Subcutaneous abdominal adipose tissue (tissue), 5 donors: Measurements from ENCODE around the gene IL17C.

Experiments
- H3K27ac ChIP-seq: one replicate; pipeline ENCODE4 v1.7.0; 2013; ENCODE audit warnings: low read depth, mild to moderate bottlenecking, inconsistent platforms, low read length, moderate library complexity
- H3K27me3 ChIP-seq, 5 donors: one replicate each; pipeline ENCODE4 v1.7.0; 2013; ENCODE audit warnings: low read length in 5 of 5, inconsistent platforms in 1 of 5; ENCODE audit not compliant: control insufficient read depth in 5 of 5, insufficient read depth in 4 of 5
- H3K36me3 ChIP-seq, 5 donors: one replicate each; pipeline ENCODE4 v1.7.0; 2013; ENCODE audit warnings: low read length in 5 of 5; ENCODE audit not compliant: control insufficient read depth in 5 of 5, insufficient read depth in 5 of 5
- H3K4me1 ChIP-seq, 5 donors: one replicate each; pipeline ENCODE4 v1.7.0; 2013; ENCODE audit warnings: low read length in 5 of 5, mild to moderate bottlenecking in 3 of 5, moderate library complexity in 1 of 5; ENCODE audit not compliant: control insufficient read depth in 5 of 5, insufficient read depth in 5 of 5
- H3K4me3 ChIP-seq, 5 donors: one replicate each; pipeline ENCODE4 v1.7.0; 2013; ENCODE audit warnings: low read length in 5 of 5, low read depth in 1 of 5
- H3K9ac ChIP-seq, 5 donors: one replicate each; pipeline ENCODE4 v1.7.0; 2013; ENCODE audit warnings: low read length in 5 of 5, mild to moderate bottlenecking in 4 of 5, moderate library complexity in 3 of 5
- H3K9me3 ChIP-seq, 5 donors: one replicate each; pipeline ENCODE4 v1.7.0; 2013; ENCODE audit warnings: low read length in 5 of 5; ENCODE audit not compliant: control insufficient read depth in 5 of 5
- donor health status: healthy.
- donor health status: healthy.
- donor health status: healthy.
- donor health status: healthy.
- donor health status: healthy.

The IL17C gene

GRCh38 chr16:88651276-88651988, 13.1 kb downstream of the IL17C start:
- no peaks in the 10 kb centered on the region for H3K9me3 ChIP-seq
- H3K4me3 ChIP-seq = peak overlapping the region; percentile 43 to 78 (median 69)
- peaks cover 0 to 39% (median 27%) of the 10 kb centered on the region in 5 donors for H3K4me1 ChIP-seq
- peak overlapping the region in 4 of 5 donors; percentile 21 to 79 (median 60) for H3K9ac ChIP-seq
- H3K27ac ChIP-seq = no peak overlapping the region
- peaks cover 0 to 39% (median 25%) of the 10 kb centered on the region in 5 donors for H3K36me3 ChIP-seq
- no peaks in the 10 kb centered on the region for H3K27me3 ChIP-seq

- H3K36me3 ChIP-seq = peaks cover 0 to 42% (median 29%) of the 10 kb centered on the region in 5 donors
- H3K9me3 ChIP-seq = no peaks in the 10 kb centered on the region
- no peak overlapping the region for H3K4me3 ChIP-seq
- peak overlapping the region in 1 of 5 donors; percentile 21 for H3K9ac ChIP-seq
- no peaks in the 10 kb centered on the region for H3K27me3 ChIP-seq
- H3K27ac ChIP-seq = no peak overlapping the region
- peaks cover 0 to 39% (median 27%) of the 10 kb centered on the region in 5 donors for H3K4me1 ChIP-seq
These were observed 13.8 kb downstream of the IL17C start for GRCh38 chr16:88651989-88652761.

- no peak overlapping the region for H3K4me3 ChIP-seq
- H3K4me1 ChIP-seq = peaks cover 0 to 35% (median 27%) of the 10 kb centered on the region in 5 donors
- H3K9me3 ChIP-seq = no peaks in the 10 kb centered on the region
- H3K9ac ChIP-seq = no peak overlapping the region
- no peak overlapping the region for H3K27ac ChIP-seq
- H3K36me3 ChIP-seq = peaks cover 0 to 48% (median 32%) of the 10 kb centered on the region in 5 donors
- no peaks in the 10 kb centered on the region for H3K27me3 ChIP-seq
These were observed 14.3 kb downstream of the IL17C start for GRCh38 chr16:88652762-88653063.

GRCh38 chr16:88653101-88653500, 14.7 kb downstream of the IL17C start:
- Histone ChIP-seq H3K27me3 (no peaks in the 10 kb centered on the region), H3K9ac (no peak overlapping the region), H3K4me1 (peaks cover 0 to 31% (median 27%) of the 10 kb centered on the region in 5 donors), H3K4me3 (no peak overlapping the region), H3K9me3 (no peaks in the 10 kb centered on the region), H3K27ac (no peak overlapping the region), H3K36me3 (peaks cover 0 to 52% (median 35%) of the 10 kb centered on the region in 5 donors)

- no peak overlapping the region for H3K4me3 ChIP-seq
- peaks cover 0 to 30% (median 26%) of the 10 kb centered on the region in 5 donors for H3K4me1 ChIP-seq
- no peaks in the 10 kb centered on the region for H3K27me3 ChIP-seq
- H3K9ac ChIP-seq = no peak overlapping the region
- H3K9me3 ChIP-seq = no peaks in the 10 kb centered on the region
- H3K27ac ChIP-seq = no peak overlapping the region
- peaks cover 0 to 52% (median 37%) of the 10 kb centered on the region in 5 donors for H3K36me3 ChIP-seq
These were observed 15.4 kb downstream of the IL17C start for GRCh38 chr16:88653596-88654362.

GRCh38 chr16:88654363-88655052, 16.1 kb downstream of the IL17C start:
- Histone ChIP-seq H3K9ac (no peak overlapping the region), H3K4me1 (peaks cover 0 to 26% (median 21%) of the 10 kb centered on the region in 5 donors), H3K27ac (no peak overlapping the region), H3K9me3 (no peaks in the 10 kb centered on the region), H3K27me3 (no peaks in the 10 kb centered on the region), H3K4me3 (no peak overlapping the region), H3K36me3 (peaks cover 0 to 52% (median 37%) of the 10 kb centered on the region in 5 donors)

GRCh38 chr16:88655053-88655732, 16.8 kb downstream of the IL17C start:
- Histone ChIP-seq H3K9me3 (no peaks in the 10 kb centered on the region), H3K36me3 (peaks cover 0 to 52% (median 37%) of the 10 kb centered on the region in 5 donors), H3K27me3 (no peaks in the 10 kb centered on the region), H3K4me3 (no peak overlapping the region), H3K27ac (no peak overlapping the region), H3K9ac (no peak overlapping the region), H3K4me1 (peaks cover 0 to 19% (median 14%) of the 10 kb centered on the region in 5 donors)

GRCh38 chr16:88655733-88656281, 17.4 kb downstream of the IL17C start:
- peaks cover 0 to 13% (median 8%) of the 10 kb centered on the region in 5 donors for H3K4me1 ChIP-seq

More at GRCh38 chr16:88655733-88656281, 17.4 kb downstream of the IL17C start:
- peaks cover 0 to 52% (median 37%) of the 10 kb centered on the region in 5 donors for H3K36me3 ChIP-seq
- no peak overlapping the region for H3K27ac ChIP-seq
- H3K4me3 ChIP-seq = no peak overlapping the region
- no peaks in the 10 kb centered on the region for H3K27me3 ChIP-seq
- no peak overlapping the region for H3K9ac ChIP-seq
- H3K9me3 ChIP-seq = no peaks in the 10 kb centered on the region
